ENCODE measurements around the gene ZNF432.
A peak's percentile ranks its signal among the peaks of the same experiment; 100 is the strongest.

ZNF432 gene

GRCh38 chr19:52007806-52008557 is 40.7 kb downstream of the ZNF432 start, which contains the start of gene ZNF615:
ZNF615 (minus strand) TSS chr19:52008211; CDS start chr19:52003711, 4,500 bp downstream.
- peak within 1 kb of the TSS; percentile 85 for H3K4me3 ChIP-seq (ENCODE audit: low read depth, low read length)
- in situ Hi-C loops (cut with HindIII; ENCODE audit: low sequenced_read_pairs): no loop called here
- no peak for TF ChIP-seq CTCF (IDR thresholded peaks at IDR 0.05; ENCODE audit: low read depth, low read length)
- peak; percentile 88 for DNase-seq (ENCODE audit: low read depth, low spot score)

- in situ Hi-C loops (cut with HindIII; ENCODE audit: low sequenced_read_pairs): no loop called here
- no peak for DNase-seq (ENCODE audit: low read depth, low spot score)
- H3K4me3 ChIP-seq (ENCODE audit: low read depth, low read length): peak overlapping the region; percentile 85
- TF ChIP-seq CTCF (IDR thresholded peaks at IDR 0.05; ENCODE audit: low read depth, low read length): no peak
Measured at GRCh38 chr19:52007451-52007805, 41.2 kb downstream of the ZNF432 start.

- in situ Hi-C loops (cut with HindIII; ENCODE audit: low sequenced_read_pairs): no loop called here
- no peak for TF ChIP-seq CTCF (IDR thresholded peaks at IDR 0.05; ENCODE audit: low read depth, low read length)
- DNase-seq (ENCODE audit: low read depth, low spot score): peak; percentile 3
- H3K4me3 ChIP-seq (ENCODE audit: low read depth, low read length): no peak overlapping the region
Measured at GRCh38 chr19:51994048-51994644, 54.5 kb downstream of the ZNF432 start.

GRCh38 chr19:51993422-51993821 is 55.2 kb downstream of the ZNF432 start:
- no peak for TF ChIP-seq CTCF (IDR thresholded peaks at IDR 0.05; ENCODE audit: low read depth, low read length)
- no peak for DNase-seq (ENCODE audit: low read depth, low spot score)
- in situ Hi-C loops (cut with HindIII; ENCODE audit: low sequenced_read_pairs): no loop called here
- H3K4me3 ChIP-seq (ENCODE audit: low read depth, low read length): no peak overlapping the region

- no peak for TF ChIP-seq CTCF (IDR thresholded peaks at IDR 0.05; ENCODE audit: low read depth, low read length)
- peak within 1 kb of the TSS; percentile 80 for H3K4me3 ChIP-seq (ENCODE audit: low read depth, low read length)
- in situ Hi-C loops (cut with HindIII; ENCODE audit: low sequenced_read_pairs): no loop called here
- peak; percentile 98 for DNase-seq (ENCODE audit: low read depth, low spot score)
Measured at GRCh38 chr19:51986309-51987291, 62.0 kb downstream of the ZNF432 start, which contains the start of gene ZNF350. ZNF350 (minus strand) TSS chr19:51986840; CDS start chr19:51974360, 12,480 bp downstream.

GRCh38 chr19:51983361-51983760 is 65.3 kb downstream of the ZNF432 start:
- in situ Hi-C loops (cut with HindIII; ENCODE audit: low sequenced_read_pairs): no loop called here
- H3K4me3 ChIP-seq (ENCODE audit: low read depth, low read length): no peak overlapping the region
- no peak for DNase-seq (ENCODE audit: low read depth, low spot score)
- TF ChIP-seq CTCF (IDR thresholded peaks at IDR 0.05; ENCODE audit: low read depth, low read length): no peak

Data from astrocyte of the spinal cord (primary cell).